ENCODE measurements around the gene ZNF652.

DNA sequence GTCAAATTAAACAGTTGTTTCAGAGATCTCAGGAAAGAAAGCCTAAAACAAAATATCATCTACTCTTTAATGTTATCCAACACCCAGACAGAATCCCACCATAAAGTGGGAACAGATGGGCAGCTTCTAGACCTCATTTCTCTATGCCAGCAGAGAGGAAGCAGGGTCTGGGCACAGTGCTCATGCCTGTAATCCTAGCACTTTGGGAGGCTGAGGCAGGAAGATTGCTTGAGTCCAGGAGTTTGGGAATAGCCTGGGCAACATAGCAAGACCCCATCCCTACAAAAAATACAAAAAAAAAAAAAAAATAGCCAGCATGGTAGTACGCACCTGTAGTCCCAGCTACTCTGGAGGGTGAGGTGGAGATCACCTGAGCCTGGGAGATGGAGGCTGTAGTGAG, 13.5 kb upstream of the ZNF652 start:
- no peak for TF ChIP-seq CTCF (optimal IDR thresholded peaks at IDR 0.05 in 1 of 3, IDR thresholded peaks at IDR 0.05 in 1 of 3, conservative IDR thresholded peaks at IDR 0.05 in 1 of 3; ENCODE audit: extremely low read depth in 1 of 3, insufficient read depth in 2 of 3, low read length in 3 of 3)
- TF ChIP-seq EZH2 (IDR thresholded peaks at IDR 0.05; ENCODE audit: low read length): no peak
